Psoas muscle (tissue), 8 donors: ENCODE results near the gene LMO7. TPM values are rescaled to one million over a fixed set of nuclear protein-coding genes. Genes with fewer than 3 reads are reported as not detected.
A peak's percentile ranks its signal among the peaks of the same experiment; 100 is the strongest.

ENCODE experiments used
- ATAC-seq, 4 donors: fragments of 200-7000 bp; cut with Tn5 transposase; one replicate each; pipeline ENCODE4 v1.9.1; 2020; ENCODE audit warnings: moderate library complexity in 3 of 4, mild to moderate bottlenecking in 2 of 4
- DNase-seq, 2 donors: peaks; one replicate each; pipeline ENCODE4 v3.0.0-alpha.2; 2020
- H3K27ac ChIP-seq: fragments of 200-600 bp; one replicate; pipeline ENCODE4 v1.8.0; 2022
- H3K27me3 ChIP-seq, 3 donors: fragments of 200-600 bp in 1 of 3; one replicate each; pipeline versions ENCODE4 v1.6.1 to v1.8.0; 2013 to 2022; ENCODE audit warnings: low read length in 2 of 3, mild to moderate bottlenecking in 2 of 3, moderate library complexity in 1 of 3; ENCODE audit not compliant: insufficient read depth in 3 of 3
- H3K36me3 ChIP-seq, 2 donors: fragments of 200-600 bp in 1 of 2; one replicate each; pipeline versions ENCODE4 v1.6.1 to v1.8.0; 2013 to 2022; ENCODE audit warnings: low read depth in 1 of 2, mild to moderate bottlenecking in 1 of 2, moderate library complexity in 1 of 2; ENCODE audit not compliant: insufficient read depth in 1 of 2
- H3K4me1 ChIP-seq: fragments of 200-600 bp; one replicate; pipeline ENCODE4 v1.8.0; 2022
- H3K4me3 ChIP-seq: fragments of 200-600 bp; one replicate; pipeline ENCODE4 v1.8.0; 2022; ENCODE audit warnings: mild to moderate bottlenecking
- H3K9me3 ChIP-seq: fragments of 200-600 bp; one replicate; pipeline ENCODE4 v1.8.0; 2022
- WGBS, 3 donors: extraction: QIAGEN DNeasy Blood & Tissue Kit; methylation state at CpG; one replicate each; pipeline versions ENCODE4 v1.1.6 to v1.1.7; 2013; 5-methylcytosine and 5-hydroxymethylcytosine counted together
- intact Hi-C, 2 donors: fragments of 100-400 bp; cut with DNase I; formaldehyde crosslinking; loops; one replicate each; pipeline versions ENCODE4 v1.11.0 to v1.14.2; 2022
- polyA plus RNA-seq, 3 donors: library from polyadenylated mRNA; stranded (reverse); fragments of 200-250 nt; gene quantifications; one replicate each; pipeline ENCODE4 v1.2.3, GENCODE V29; 2013
- total RNA-seq, 4 donors: library from RNA; stranded (reverse); fragmentation: NEBNext Ultra II Directional in 2 of 4; extraction: Animal tissue kit (Norgen Biotek cat#: 25700) in 2 of 4; gene quantifications; one replicate each; pipeline versions ENCODE4 v1.2.1 to v1.2.4, GENCODE V29; 2021 to 2023
- TF ChIP-seq, protein P1 (sequence below): fragments of 200-600 bp; IDR thresholded peaks from one replicate; pipeline ENCODE4 v1.8.0; 2022; ENCODE audit warnings: antibody characterized with exemption
- donor health status: healthy with polysubstance abuse.
- donor health status: DM: no; HTN: no; CAD: no; lungs with moderate emphysema.
- donor health status: Bipolar disorder and iron deficiency.
- donor health status: healthy.
- donor health status: DM: yes; HTN: yes; CAD: no.
- donor health status: DM: no; HTN: no; CAD: no.
- donor health status: DM: no; HTN: no; CAD: no.
- donor health status: DM: yes; HTN: yes; CAD: no.

The LMO7 gene
- total and polyA plus RNA-seq, 7 donors: 15.3 to 271 (median 97.9) TPM

DNA sequence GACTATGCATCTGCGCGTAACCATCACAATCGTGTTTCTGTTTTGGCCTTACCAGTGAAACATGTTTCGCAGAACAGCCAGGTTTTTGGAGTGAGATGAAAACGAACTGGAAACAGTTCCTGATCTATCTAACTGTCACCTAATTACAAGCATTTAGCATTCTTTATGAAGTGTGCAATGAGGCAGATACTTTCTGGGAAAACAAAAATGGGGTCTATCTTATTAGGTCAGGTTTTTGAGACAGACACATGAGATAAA is 182.8 kb downstream of the LMO7 start:
- Histone ChIP-seq H3K27ac (peak overlapping the region; percentile 51), H3K27me3 (no peaks in the 10 kb centered on the region), H3K36me3 (peaks cover 3 to 61% of the 10 kb centered on the region in 2 donors), H3K9me3 (no peaks in the 10 kb centered on the region), H3K4me1 (peaks cover 32% of the 10 kb centered on the region), H3K4me3 (peak overlapping the region; percentile 16)
- intact Hi-C loops: no loop called here
- no peak for ATAC-seq
- WGBS, 3 donors: 29 to 68% (median 32%) methylated on average over 5 of the region's 5 CpGs
- TF ChIP-seq, protein P1, sequence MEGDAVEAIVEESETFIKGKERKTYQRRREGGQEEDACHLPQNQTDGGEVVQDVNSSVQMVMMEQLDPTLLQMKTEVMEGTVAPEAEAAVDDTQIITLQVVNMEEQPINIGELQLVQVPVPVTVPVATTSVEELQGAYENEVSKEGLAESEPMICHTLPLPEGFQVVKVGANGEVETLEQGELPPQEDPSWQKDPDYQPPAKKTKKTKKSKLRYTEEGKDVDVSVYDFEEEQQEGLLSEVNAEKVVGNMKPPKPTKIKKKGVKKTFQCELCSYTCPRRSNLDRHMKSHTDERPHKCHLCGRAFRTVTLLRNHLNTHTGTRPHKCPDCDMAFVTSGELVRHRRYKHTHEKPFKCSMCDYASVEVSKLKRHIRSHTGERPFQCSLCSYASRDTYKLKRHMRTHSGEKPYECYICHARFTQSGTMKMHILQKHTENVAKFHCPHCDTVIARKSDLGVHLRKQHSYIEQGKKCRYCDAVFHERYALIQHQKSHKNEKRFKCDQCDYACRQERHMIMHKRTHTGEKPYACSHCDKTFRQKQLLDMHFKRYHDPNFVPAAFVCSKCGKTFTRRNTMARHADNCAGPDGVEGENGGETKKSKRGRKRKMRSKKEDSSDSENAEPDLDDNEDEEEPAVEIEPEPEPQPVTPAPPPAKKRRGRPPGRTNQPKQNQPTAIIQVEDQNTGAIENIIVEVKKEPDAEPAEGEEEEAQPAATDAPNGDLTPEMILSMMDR: no peak
- no peak for DNase-seq

DNA sequence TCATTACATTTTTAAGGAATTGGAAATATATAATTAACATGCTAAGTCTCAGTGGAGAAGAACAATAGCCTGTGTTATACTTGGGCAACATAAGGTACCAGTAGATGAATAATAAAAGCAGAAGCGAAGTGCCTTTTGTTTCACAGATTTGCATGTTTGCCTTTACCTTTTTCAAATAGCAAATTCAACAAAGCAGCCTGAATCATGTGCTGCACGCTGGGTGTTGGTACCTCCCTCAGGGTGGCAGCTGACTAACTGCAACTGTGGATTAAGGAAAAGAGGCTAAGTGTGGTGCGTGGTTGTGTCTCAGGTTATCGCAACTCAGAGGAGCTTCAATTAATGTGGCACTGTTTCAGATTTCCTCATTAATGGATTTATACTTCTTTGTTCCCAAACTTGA is 189.0 kb downstream of the LMO7 start:
- 90 to 92% (median 92%) methylated on average over 4 of the region's 4 CpGs for WGBS, 3 donors
- DNase-seq: no peak
- H3K9me3 ChIP-seq: no peaks in the 10 kb centered on the region
- no peaks in the 10 kb centered on the region for H3K27me3 ChIP-seq
- TF ChIP-seq, protein P1: no peak
- no peak for ATAC-seq
- no peak overlapping the region for H3K4me3 ChIP-seq
- peaks cover 5 to 57% of the 10 kb centered on the region in 2 donors for H3K36me3 ChIP-seq
- no peak overlapping the region for H3K27ac ChIP-seq
- intact Hi-C loops: no loop called here
- H3K4me1 ChIP-seq: peaks cover under 1% of the 10 kb centered on the region

DNA sequence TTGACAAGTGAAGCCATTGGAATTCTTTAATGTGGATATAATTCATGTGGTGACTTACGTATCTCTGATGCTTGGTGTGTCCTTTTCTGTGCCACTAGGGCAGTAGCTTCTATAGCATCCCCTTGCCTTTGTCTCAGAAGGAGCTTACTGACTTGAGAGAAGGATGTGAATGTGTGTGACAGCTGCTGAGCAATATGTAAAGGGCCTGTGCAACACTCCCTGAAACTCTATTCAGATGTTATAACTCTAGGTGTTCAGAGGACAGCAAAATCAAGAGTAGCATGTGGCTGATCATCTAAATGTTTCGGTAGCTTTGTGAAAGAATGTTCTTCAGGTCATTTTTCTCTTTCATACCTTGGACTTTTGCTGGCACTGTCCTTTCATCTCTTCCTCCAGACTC is 189.5 kb downstream of the LMO7 start:
- Histone ChIP-seq H3K4me1 (peaks cover 3% of the 10 kb centered on the region), H3K9me3 (no peaks in the 10 kb centered on the region), H3K27ac (no peak overlapping the region), H3K4me3 (no peak overlapping the region), H3K36me3 (peaks cover 5 to 53% of the 10 kb centered on the region in 2 donors), H3K27me3 (no peaks in the 10 kb centered on the region)
- TF ChIP-seq, protein P1: no peak
- intact Hi-C loops: no loop called here
- ATAC-seq: no peak
- no peak for DNase-seq
- WGBS, 3 donors: 98% methylated on average over 2 of the region's 2 CpGs

DNA sequence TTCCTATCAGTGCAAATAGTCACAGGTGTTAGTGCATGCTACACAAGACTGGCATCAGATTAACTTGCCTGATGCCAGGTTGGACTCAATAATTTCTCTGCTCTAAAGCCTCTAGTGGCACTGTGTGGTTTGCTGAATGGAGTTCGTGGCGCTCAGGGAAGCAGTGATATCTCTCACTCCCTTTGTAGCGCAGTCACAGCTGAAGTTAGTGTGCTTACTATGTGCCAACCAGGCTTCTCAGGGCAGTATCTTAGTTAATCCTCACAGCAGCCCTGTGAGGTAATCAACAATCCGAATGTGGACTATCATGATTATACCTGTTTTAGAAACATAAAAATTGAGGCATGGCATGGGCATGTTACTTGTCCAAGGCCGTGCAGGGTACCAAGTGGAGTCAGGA is 190.3 kb downstream of the LMO7 start:
- peak in 3 of 4 donors; percentile 16 to 29 (median 27) for ATAC-seq
- H3K36me3 ChIP-seq: peaks cover 5 to 51% of the 10 kb centered on the region in 2 donors
- intact Hi-C loops: no loop called here

GRCh38 chr13:75829830-75830229 is 193.7 kb downstream of the LMO7 start:
- no peak for ATAC-seq
- Histone ChIP-seq H3K36me3 (peaks cover 2 to 41% of the 10 kb centered on the region in 2 donors), H3K4me3 (no peak overlapping the region), H3K4me1 (peaks cover 29% of the 10 kb centered on the region), H3K27me3 (no peaks in the 10 kb centered on the region), H3K27ac (no peak overlapping the region), H3K9me3 (no peaks in the 10 kb centered on the region)
- intact Hi-C loops: no loop called here
- WGBS, 3 donors: 96 to 98% (median 97%) methylated on average over 1 of the region's 1 CpG
- TF ChIP-seq, protein P1: no peak
- DNase-seq: no peak

More for the DNA sequence above, 190.3 kb downstream of the LMO7 start:
- Histone ChIP-seq H3K27me3 (no peaks in the 10 kb centered on the region), H3K4me1 (peaks cover 5% of the 10 kb centered on the region), H3K4me3 (no peak overlapping the region), H3K27ac (no peak overlapping the region), H3K9me3 (no peaks in the 10 kb centered on the region)
- no peak for DNase-seq
- WGBS, 3 donors: 85 to 93% (median 90%) methylated on average over 5 of the region's 5 CpGs
- TF ChIP-seq, protein P1: no peak
